DOHH2 (cell line): ENCODE results near the gene GFER.

ENCODE experiments used
- CTCF ChIP-seq: fragments of 200-600 bp; sonication (generic); IDR thresholded peaks from one replicate; pipeline ENCODE4 v1.5.1; 2014; ENCODE audit warnings: antibody characterized with exemption, mild to moderate bottlenecking, low read depth, low read length; ENCODE audit not compliant: poor library complexity, severe bottlenecking
- EZH2phosphoT487 ChIP-seq: fragments of 200-600 bp; sonication (generic); IDR thresholded peaks from 2 replicates; pipeline ENCODE4 v1.6.1; 2017; ENCODE audit warnings: borderline replicate concordance, mild to moderate bottlenecking, antibody characterized with exemption, low read length, moderate library complexity, mixed read lengths

- no peak for TF ChIP-seq CTCF
- no peak for TF ChIP-seq EZH2phosphoT487
These were observed 26.0 kb downstream of the GFER start, which contains the start of gene ZNF598 for GRCh38 chr16:2009791-2010510.
